ENCODE data around the gene MAP3K8. TPM values are rescaled to one million over a fixed set of nuclear protein-coding genes. Genes with fewer than 3 reads are reported as not detected.

The MAP3K8 gene
- total RNA-seq, 1 experiment from 2014 or later = 4.8 TPM

- in situ Hi-C loops (cut with HindIII; ENCODE audit: low pct_unique_long_range_greater_than_20kb, low sequenced_read_pairs) = no loop called here
- DNase-seq (ENCODE audit: low read depth, low spot score) = no peak
- Histone ChIP-seq H3K27me3 (ENCODE audit: control insufficient read depth, insufficient read depth, low read length) (no peaks in the 10 kb centered on the region), H3K36me3 (ENCODE audit: control insufficient read depth, insufficient read depth, low read length) (no peaks in the 10 kb centered on the region; the same call in 1 of the 2 replicates), H3K9me3 (ENCODE audit: control insufficient read depth, insufficient read depth, low read depth, low read length) (no peaks in the 10 kb centered on the region), H3K27ac (ENCODE audit: low read length) (peak overlapping the region; percentile 85), H3K4me3 (ENCODE audit: low read depth in 2 of 2, low read length in 2 of 2) (peak overlapping the region; percentile 13 to 41; a peak in 1 of 4 replicates), H3K4me1 (ENCODE audit: control insufficient read depth, insufficient read depth, low read length) (peaks cover 24% of the 10 kb centered on the region)
- ATAC-seq = no peak
- BruUV-seq (replicated peaks) = no TSS peak
- ChIA-PET POLR2A (no interaction called here), CTCF (interaction anchor here (0.5 kb wide), 1 partner anchor 13 kb away, joined by 3 read pairs; no protein-coding TSS in a partner anchor)
- intact Hi-C loops (cut with micrococcal nuclease; ENCODE audit: unreplicated experiment) = no loop called here
- TF ChIP-seq SIN3A (IDR thresholded peaks at IDR 0.05; ENCODE audit: borderline replicate concordance, insufficient read depth, low read depth, low read length) (no peak), TCF7L2 (IDR thresholded peaks at IDR 0.05; ENCODE audit: low read depth, low read length) (0 out of 2 replicates have a peak, but pooled peaks have one; percentile 40)
Observed at GRCh38 chr10:30438021-30438850, 4.3 kb downstream of the MAP3K8 start.

GRCh38 chr10:30439931-30440330 is 5.9 kb downstream of the MAP3K8 start:
- Histone ChIP-seq H3K36me3 (ENCODE audit: control insufficient read depth, insufficient read depth, low read length) (no peaks in the 10 kb centered on the region), H3K4me3 (ENCODE audit: low read depth in 2 of 2, low read length in 2 of 2) (no peak overlapping the region), H3K27me3 (ENCODE audit: control insufficient read depth, insufficient read depth, low read length) (no peaks in the 10 kb centered on the region), H3K27ac (ENCODE audit: low read length) (no peak overlapping the region), H3K4me1 (ENCODE audit: control insufficient read depth, insufficient read depth, low read length) (peaks cover 24% of the 10 kb centered on the region), H3K9me3 (ENCODE audit: control insufficient read depth, insufficient read depth, low read depth, low read length) (no peaks in the 10 kb centered on the region)
- TF ChIP-seq TCF7L2 (IDR thresholded peaks at IDR 0.05; ENCODE audit: low read depth, low read length) (no peak), REST (IDR thresholded peaks at IDR 0.05; ENCODE audit: insufficient read depth in 1 of 2, low read depth in 2 of 2, low read length in 1 of 2) (no peak), SIN3A (IDR thresholded peaks at IDR 0.05; ENCODE audit: borderline replicate concordance, insufficient read depth, low read depth, low read length) (no peak), POLR2AphosphoS5 (IDR thresholded peaks at IDR 0.05; ENCODE audit: low read depth, low read length) (no peak), CTCF (IDR thresholded peaks at IDR 0.05) (no peak)
- in situ Hi-C loops (cut with HindIII; ENCODE audit: low pct_unique_long_range_greater_than_20kb, low sequenced_read_pairs) (no loop called here), intact Hi-C loops (cut with micrococcal nuclease; ENCODE audit: unreplicated experiment) (no loop called here)
- ChIA-PET POLR2A (no interaction called here), CTCF (no interaction called here)
- no peak for ATAC-seq
- no peak for DNase-seq (ENCODE audit: low read depth, low spot score)
- no TSS peak for BruUV-seq (replicated peaks)

All from Panc1 (cell line).